ENCODE results near the gene BABAM2. TPM values are rescaled to one million over a fixed set of nuclear protein-coding genes. Genes with fewer than 3 reads are reported as not detected.

The BABAM2 gene
- total and polyA plus RNA-seq, 9 of the 15 experiments (the other 6 are each of a cell fraction or from before 2014, with no cell fraction given), result 10.9 to 37.4 (median 25.6) TPM

DNA sequence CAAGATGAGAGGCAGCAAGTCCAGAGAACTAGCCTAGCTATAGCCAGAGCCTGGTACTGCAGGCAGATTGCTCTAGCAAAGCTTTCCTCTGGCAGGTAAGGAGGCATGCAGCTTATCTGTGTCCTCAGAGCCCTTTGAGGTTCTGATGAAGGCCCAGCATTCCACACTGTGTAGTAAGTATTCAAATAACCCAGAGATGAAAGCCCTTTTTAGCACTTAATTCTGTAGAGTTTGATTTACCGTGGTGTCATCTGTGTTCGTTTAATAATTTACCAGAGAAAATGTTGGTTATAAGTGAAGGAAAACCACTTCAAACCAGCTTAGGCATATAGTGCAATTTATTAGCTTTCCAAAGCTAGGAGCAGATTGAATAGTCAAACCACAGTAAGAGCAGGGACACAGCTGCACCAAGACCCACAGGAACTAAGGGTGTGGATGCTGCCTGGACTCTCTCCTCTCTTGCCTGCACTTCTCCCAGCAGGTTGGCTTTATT, 226.6 kb downstream of the BABAM2 start:
- Histone ChIP-seq H3K4me1 (replicated peaks in 1 of 2; ENCODE audit: control insufficient read depth in 2 of 2, insufficient read depth in 2 of 2, low read length in 2 of 2) (no peaks in the 10 kb centered on the region), H3K4me2 (ENCODE audit: insufficient read depth, low read length) (no peak overlapping the region), H2AFZ (ENCODE audit: low read depth, low read length) (no peak overlapping the region), H3K9me3 (replicated peaks; ENCODE audit: control insufficient read depth, insufficient read depth, low read depth, low read length) (no peaks in the 10 kb centered on the region), H3K9ac (ENCODE audit: insufficient read depth in 1 of 2, low read depth in 2 of 2, low read length in 2 of 2) (no peak overlapping the region), H3K9me1 (ENCODE audit: control insufficient read depth, insufficient read depth, low read length) (no peaks in the 10 kb centered on the region), H3K27me3 (ENCODE audit: control insufficient read depth in 2 of 2, insufficient read depth in 2 of 2, low read length in 2 of 2) (0 out of 5 replicates have a peak, but pooled peaks cover 0 to 4% of the 10 kb centered on the region in 2 experiments), H3K36me3 (ENCODE audit: control insufficient read depth, insufficient read depth, low read length) (no peaks in the 10 kb centered on the region), H3K27ac (ENCODE audit: extremely low read depth, low read depth, low read length) (no peak overlapping the region), H3K79me2 (ENCODE audit: control insufficient read depth, insufficient read depth, low read length) (no peaks in the 10 kb centered on the region), H3K4me3 (no peak overlapping the region), H4K20me1 (replicated peaks; ENCODE audit: control insufficient read depth, insufficient read depth, low read length) (no peaks in the 10 kb centered on the region)
- CTCF ChIA-PET (ENCODE audit: low intra/inter-chr PET ratio), result no interaction called here
- DNase-seq (ENCODE audit: extremely low read depth in 1 of 4, low spot score in 3 of 4) (no peak), FAIRE-seq (no peak), ATAC-seq (no peak)
- TF ChIP-seq SAFB (IDR thresholded peaks at IDR 0.05; ENCODE audit: borderline replicate concordance, low read depth, low read length) (no peak), KLF16 (IDR thresholded peaks at IDR 0.05) (no peak), TCF3 (CRISPR knock-in tag; IDR thresholded peaks at IDR 0.05) (no peak), CHD2 (IDR thresholded peaks at IDR 0.05; ENCODE audit: low read depth, low read length) (no peak), ZEB2 (IDR thresholded peaks at IDR 0.05) (no peak), POLR2G (IDR thresholded peaks at IDR 0.05; ENCODE audit: low read depth, low read length) (no peak), ZNF584 (CRISPR knock-in tag; IDR thresholded peaks at IDR 0.05; ENCODE audit: low read depth) (no peak)
- TF ChIP-seq, protein P1, sequence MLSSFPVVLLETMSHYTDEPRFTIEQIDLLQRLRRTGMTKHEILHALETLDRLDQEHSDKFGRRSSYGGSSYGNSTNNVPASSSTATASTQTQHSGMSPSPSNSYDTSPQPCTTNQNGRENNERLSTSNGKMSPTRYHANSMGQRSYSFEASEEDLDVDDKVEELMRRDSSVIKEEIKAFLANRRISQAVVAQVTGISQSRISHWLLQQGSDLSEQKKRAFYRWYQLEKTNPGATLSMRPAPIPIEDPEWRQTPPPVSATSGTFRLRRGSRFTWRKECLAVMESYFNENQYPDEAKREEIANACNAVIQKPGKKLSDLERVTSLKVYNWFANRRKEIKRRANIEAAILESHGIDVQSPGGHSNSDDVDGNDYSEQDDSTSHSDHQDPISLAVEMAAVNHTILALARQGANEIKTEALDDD (IDR thresholded peaks at IDR 0.05), result no peak
- in situ Hi-C loops (cut with MboI) (no loop called here), intact Hi-C loops (cut with micrococcal nuclease) (no loop called here)
- BruUV-seq (replicated peaks), result no TSS peak
- POLR2A ChIA-PET, result no interaction called here
- 0% methylated on average over 2 of the region's 2 CpGs for WGBS (ENCODE audit: insufficient coverage, low coverage, missing lambda C conversion rate)
